Psoas muscle (tissue), 8 donors: Measurements from ENCODE around the gene UBAC2. TPM values are rescaled to one million over a fixed set of nuclear protein-coding genes. Genes with fewer than 3 reads are reported as not detected.

Experiments used
- ATAC-seq, 4 donors: fragments of 200-7000 bp; cut with Tn5 transposase; one replicate each; pipeline ENCODE4 v1.9.1; 2020; ENCODE audit warnings: moderate library complexity in 3 of 4, mild to moderate bottlenecking in 2 of 4
- DNase-seq, 2 donors: peaks; one replicate each; pipeline ENCODE4 v3.0.0-alpha.2; 2020
- H3K27ac ChIP-seq: fragments of 200-600 bp; one replicate; pipeline ENCODE4 v1.8.0; 2022
- H3K27me3 ChIP-seq, 3 donors: fragments of 200-600 bp in 1 of 3; one replicate each; pipeline versions ENCODE4 v1.6.1 to v1.8.0; 2013 to 2022; ENCODE audit warnings: low read length in 2 of 3, mild to moderate bottlenecking in 2 of 3, moderate library complexity in 1 of 3; ENCODE audit not compliant: insufficient read depth in 3 of 3
- H3K36me3 ChIP-seq, 2 donors: fragments of 200-600 bp in 1 of 2; one replicate each; pipeline versions ENCODE4 v1.6.1 to v1.8.0; 2013 to 2022; ENCODE audit warnings: low read depth in 1 of 2, mild to moderate bottlenecking in 1 of 2, moderate library complexity in 1 of 2; ENCODE audit not compliant: insufficient read depth in 1 of 2
- H3K4me1 ChIP-seq: fragments of 200-600 bp; one replicate; pipeline ENCODE4 v1.8.0; 2022
- H3K4me3 ChIP-seq: fragments of 200-600 bp; one replicate; pipeline ENCODE4 v1.8.0; 2022; ENCODE audit warnings: mild to moderate bottlenecking
- H3K9me3 ChIP-seq: fragments of 200-600 bp; one replicate; pipeline ENCODE4 v1.8.0; 2022
- WGBS, 3 donors: extraction: QIAGEN DNeasy Blood & Tissue Kit; methylation state at CpG; one replicate each; pipeline versions ENCODE4 v1.1.6 to v1.1.7; 2013; 5-methylcytosine and 5-hydroxymethylcytosine counted together
- intact Hi-C, 2 donors: fragments of 100-400 bp; cut with DNase I; formaldehyde crosslinking; loops; one replicate each; pipeline versions ENCODE4 v1.11.0 to v1.14.2; 2022
- polyA plus RNA-seq, 3 donors: library from polyadenylated mRNA; stranded (reverse); fragments of 200-250 nt; gene quantifications; one replicate each; pipeline ENCODE4 v1.2.3, GENCODE V29; 2013
- total RNA-seq, 4 donors: library from RNA; stranded (reverse); fragmentation: NEBNext Ultra II Directional in 2 of 4; extraction: Animal tissue kit (Norgen Biotek cat#: 25700) in 2 of 4; gene quantifications; one replicate each; pipeline versions ENCODE4 v1.2.1 to v1.2.4, GENCODE V29; 2021 to 2023
- TF ChIP-seq, protein P1 (sequence below): fragments of 200-600 bp; IDR thresholded peaks from one replicate; pipeline ENCODE4 v1.8.0; 2022; ENCODE audit warnings: antibody characterized with exemption
- donor health status: healthy with polysubstance abuse.
- donor health status: DM: no; HTN: no; CAD: no; lungs with moderate emphysema.
- donor health status: Bipolar disorder and iron deficiency.
- donor health status: healthy.
- donor health status: DM: yes; HTN: yes; CAD: no.
- donor health status: DM: no; HTN: no; CAD: no.
- donor health status: DM: no; HTN: no; CAD: no.
- donor health status: DM: yes; HTN: yes; CAD: no.

The UBAC2 gene
- total and polyA plus RNA-seq, 7 donors = 54.1 to 97.1 (median 71.7) TPM

DNA sequence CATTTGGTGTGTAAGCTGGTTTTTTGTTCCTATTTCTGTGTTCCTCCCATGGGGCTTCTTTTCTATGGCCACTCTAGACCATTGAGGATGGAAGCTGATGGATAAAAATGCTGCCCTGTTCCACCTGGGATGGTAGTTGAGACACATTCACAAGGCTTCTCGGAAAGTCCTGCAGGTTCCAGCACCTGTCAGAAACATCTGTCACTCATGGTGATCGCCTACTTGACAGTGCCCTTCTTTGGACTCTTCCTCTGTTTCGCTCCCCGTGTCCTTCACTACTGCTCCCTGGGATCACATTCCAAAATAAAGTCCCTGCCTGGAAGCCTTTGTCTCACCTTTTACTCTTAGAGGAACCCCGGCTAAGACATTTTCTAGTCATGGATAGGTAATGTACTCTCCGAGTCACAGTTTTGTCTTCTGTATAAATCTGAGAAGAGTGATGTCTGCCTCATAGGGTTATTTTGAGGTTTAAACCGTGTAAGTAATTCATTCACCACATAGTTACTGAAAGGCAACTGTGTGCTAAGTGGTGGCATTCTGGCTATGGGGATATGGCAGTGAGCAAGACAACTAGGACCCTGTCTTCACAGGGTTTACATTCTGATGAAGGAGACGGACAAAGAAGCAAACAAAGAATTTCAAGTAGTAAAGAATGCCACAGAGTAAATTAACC lies 21.0 kb downstream of the UBAC2 start:
- WGBS, 3 donors = 32 to 49% (median 36%) methylated on average over 8 of the region's 8 CpGs
- H3K4me3 ChIP-seq = peak overlapping the region; percentile 47
- H3K27me3 ChIP-seq = no peaks in the 10 kb centered on the region
- DNase-seq = no peak
- intact Hi-C loops = no loop called here
- TF ChIP-seq, protein P1, sequence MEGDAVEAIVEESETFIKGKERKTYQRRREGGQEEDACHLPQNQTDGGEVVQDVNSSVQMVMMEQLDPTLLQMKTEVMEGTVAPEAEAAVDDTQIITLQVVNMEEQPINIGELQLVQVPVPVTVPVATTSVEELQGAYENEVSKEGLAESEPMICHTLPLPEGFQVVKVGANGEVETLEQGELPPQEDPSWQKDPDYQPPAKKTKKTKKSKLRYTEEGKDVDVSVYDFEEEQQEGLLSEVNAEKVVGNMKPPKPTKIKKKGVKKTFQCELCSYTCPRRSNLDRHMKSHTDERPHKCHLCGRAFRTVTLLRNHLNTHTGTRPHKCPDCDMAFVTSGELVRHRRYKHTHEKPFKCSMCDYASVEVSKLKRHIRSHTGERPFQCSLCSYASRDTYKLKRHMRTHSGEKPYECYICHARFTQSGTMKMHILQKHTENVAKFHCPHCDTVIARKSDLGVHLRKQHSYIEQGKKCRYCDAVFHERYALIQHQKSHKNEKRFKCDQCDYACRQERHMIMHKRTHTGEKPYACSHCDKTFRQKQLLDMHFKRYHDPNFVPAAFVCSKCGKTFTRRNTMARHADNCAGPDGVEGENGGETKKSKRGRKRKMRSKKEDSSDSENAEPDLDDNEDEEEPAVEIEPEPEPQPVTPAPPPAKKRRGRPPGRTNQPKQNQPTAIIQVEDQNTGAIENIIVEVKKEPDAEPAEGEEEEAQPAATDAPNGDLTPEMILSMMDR = no peak
- ATAC-seq = peak; percentile 75 to 84 (median 80)
- peaks cover 73% of the 10 kb centered on the region for H3K4me1 ChIP-seq
- peak overlapping the region; percentile 77 for H3K27ac ChIP-seq
- H3K36me3 ChIP-seq = no peaks in the 10 kb centered on the region
- H3K9me3 ChIP-seq = no peaks in the 10 kb centered on the region

- WGBS, 3 donors = 55 to 71% (median 58%) methylated on average over 1 of the region's 1 CpG
- H3K4me1 ChIP-seq = peaks cover 71% of the 10 kb centered on the region
- peak overlapping the region; percentile 77 for H3K27ac ChIP-seq
- no peak for ATAC-seq
- H3K9me3 ChIP-seq = no peaks in the 10 kb centered on the region
- DNase-seq = no peak
- intact Hi-C loops = no loop called here
- no peak overlapping the region for H3K4me3 ChIP-seq
- H3K36me3 ChIP-seq = no peaks in the 10 kb centered on the region
- TF ChIP-seq, protein P1 = no peak
- no peaks in the 10 kb centered on the region for H3K27me3 ChIP-seq
Measured at GRCh38 chr13:99223587-99223986, 22.9 kb downstream of the UBAC2 start.

- H3K4me1 ChIP-seq = peaks cover 71% of the 10 kb centered on the region
- 55 to 83% (median 76%) methylated on average over 2 of the region's 2 CpGs for WGBS, 3 donors
- H3K36me3 ChIP-seq = no peaks in the 10 kb centered on the region
- TF ChIP-seq, protein P1 = no peak
- no peaks in the 10 kb centered on the region for H3K27me3 ChIP-seq
- no peaks in the 10 kb centered on the region for H3K9me3 ChIP-seq
- no peak overlapping the region for H3K4me3 ChIP-seq
- intact Hi-C loops = no loop called here
- H3K27ac ChIP-seq = peak overlapping the region; percentile 77
- ATAC-seq = no peak
- DNase-seq = no peak
Measured at GRCh38 chr13:99224021-99224420, 23.4 kb downstream of the UBAC2 start.

DNA sequence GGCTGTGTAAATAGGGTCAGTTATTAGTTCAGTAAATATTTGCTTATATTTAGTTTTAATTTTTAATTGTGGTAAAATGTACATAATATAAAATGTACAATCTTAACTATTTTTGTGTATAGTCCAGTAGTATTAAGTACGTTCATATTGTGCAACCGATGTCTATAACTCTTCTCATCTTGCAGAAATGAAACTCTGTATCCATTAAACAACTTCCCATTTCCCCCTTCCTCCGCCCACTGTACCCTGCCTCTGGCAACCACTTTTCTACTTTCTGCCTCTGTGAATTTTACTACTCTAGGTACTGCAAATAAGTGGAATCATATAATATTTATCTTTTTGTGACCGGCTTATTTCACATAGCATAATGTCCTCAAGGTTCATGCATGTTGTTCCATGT lies 24.4 kb downstream of the UBAC2 start:
- H3K9me3 ChIP-seq = no peaks in the 10 kb centered on the region
- intact Hi-C loops = loop anchor here in 1 of 2 donors (5.0 kb wide), 1 partner anchor 37 kb away; no protein-coding TSS in a partner anchor
- peak overlapping the region; percentile 25 for H3K27ac ChIP-seq
- no peak overlapping the region for H3K4me3 ChIP-seq
- ATAC-seq (no peak), DNase-seq (no peak)
- H3K36me3 ChIP-seq = no peaks in the 10 kb centered on the region
- H3K27me3 ChIP-seq = no peaks in the 10 kb centered on the region
- H3K4me1 ChIP-seq = peaks cover 71% of the 10 kb centered on the region
- 47 to 60% (median 57%) methylated on average over 4 of the region's 4 CpGs for WGBS, 3 donors
- TF ChIP-seq, protein P1 = no peak
